Measurements from ENCODE around the gene PHF24.
"Not testable (repeated sequence)": the region's sequence is repeated elsewhere in the genome, so short reads cannot be mapped to it uniquely, and the experiment has no call there.

PHF24 gene

GRCh38 chr9:34998266-34998665 is 40.2 kb downstream of the PHF24 start:
- DNase-seq: no peak

GRCh38 chr9:34999576-34999975 is 41.5 kb downstream of the PHF24 start:
- DNase-seq: no peak

- no peak for DNase-seq
Observed at GRCh38 chr9:35000535-35001284, 42.6 kb downstream of the PHF24 start.

- no peak for DNase-seq
Observed at GRCh38 chr9:35001285-35001677, 43.2 kb downstream of the PHF24 start.

GRCh38 chr9:35001803-35002502 is 43.9 kb downstream of the PHF24 start:
- no peak for DNase-seq

GRCh38 chr9:35002623-35003022 is 44.5 kb downstream of the PHF24 start:
- no peak for DNase-seq

GRCh38 chr9:35004299-35004698 is 46.2 kb downstream of the PHF24 start:
- DNase-seq: not testable (repeated sequence)

DNA sequence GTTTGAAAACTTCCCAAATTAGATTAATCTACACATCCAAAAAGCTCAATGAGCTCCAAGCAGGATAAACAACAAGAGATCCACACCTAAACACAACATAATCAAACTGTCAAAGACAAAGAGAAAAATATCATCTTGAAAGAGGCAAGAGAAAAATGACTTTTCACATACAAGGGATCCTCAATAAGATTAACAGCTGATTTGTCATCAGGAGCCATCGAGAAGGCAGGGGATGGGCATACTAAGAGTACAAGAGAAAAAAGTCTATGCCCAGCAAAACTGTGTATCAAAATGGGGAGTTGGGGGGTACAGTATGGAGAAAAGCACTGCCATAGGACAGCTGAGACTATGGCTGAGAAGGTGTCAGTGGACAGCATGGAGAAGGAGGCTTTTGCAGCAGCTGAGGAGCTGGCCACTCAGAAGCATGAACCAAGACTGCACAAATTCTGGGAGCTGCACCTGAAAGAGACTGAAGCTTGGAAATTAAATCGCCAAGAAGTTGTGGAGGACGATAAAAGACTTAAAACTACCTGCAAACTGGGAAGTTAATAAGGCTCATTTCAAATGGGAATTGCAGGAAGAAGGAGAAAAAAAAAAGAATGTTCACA is 52.4 kb downstream of the PHF24 start:
- DNase-seq: no peak

GRCh38 chr9:35014517-35014916 is 56.4 kb downstream of the PHF24 start:
- DNase-seq: no peak

DNA sequence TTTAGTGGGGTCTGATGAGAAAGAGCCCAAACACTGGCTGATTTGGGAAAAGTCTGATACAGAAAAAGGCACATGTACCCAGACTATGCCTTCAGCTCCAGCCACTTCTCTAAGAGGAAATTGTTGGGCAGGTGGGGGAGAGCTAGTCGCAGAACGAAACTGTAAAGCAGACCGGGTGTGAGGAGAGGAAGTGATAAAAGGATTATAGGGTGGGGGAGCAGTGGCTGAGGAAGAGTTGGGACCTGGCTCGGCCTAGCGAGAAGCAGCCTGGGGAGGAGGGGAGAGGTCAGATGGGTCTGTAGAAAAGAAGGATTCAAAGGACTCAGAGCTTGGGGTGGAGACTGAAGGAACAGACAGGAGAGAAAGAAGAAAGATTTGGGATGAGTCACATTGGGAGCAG is 65.4 kb downstream of the PHF24 start:
- DNase-seq: not testable (repeated sequence)

- no peak for DNase-seq
Observed at GRCh38 chr9:35026671-35027070, 68.6 kb downstream of the PHF24 start.

GRCh38 chr9:35027374-35027773 is 69.3 kb downstream of the PHF24 start:
- DNase-seq: no peak

GRCh38 chr9:35027860-35028259 is 69.8 kb downstream of the PHF24 start:
- no peak for DNase-seq

DNA sequence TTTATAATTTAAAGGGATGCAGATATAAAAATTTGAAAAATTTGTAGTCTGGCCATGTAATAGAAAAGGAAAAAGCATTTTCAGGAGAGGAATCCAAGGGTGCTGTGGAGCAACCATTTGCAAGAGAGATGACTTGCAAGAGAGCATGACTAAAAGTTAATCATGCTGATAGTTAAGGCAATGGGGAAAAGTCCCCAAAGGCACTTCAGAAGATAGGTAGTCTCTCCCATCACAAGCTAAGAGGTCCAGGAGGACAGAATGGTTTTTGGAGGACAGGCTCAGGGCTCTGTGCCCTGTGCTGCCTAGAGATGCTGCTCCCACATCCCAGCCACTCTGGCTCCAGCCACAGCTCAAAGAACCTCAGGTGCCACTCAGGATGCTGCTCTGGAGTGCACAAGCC is 70.3 kb downstream of the PHF24 start:
- no peak for DNase-seq

GRCh38 chr9:35029241-35029640 is 71.2 kb downstream of the PHF24 start:
- DNase-seq: no peak

DNA sequence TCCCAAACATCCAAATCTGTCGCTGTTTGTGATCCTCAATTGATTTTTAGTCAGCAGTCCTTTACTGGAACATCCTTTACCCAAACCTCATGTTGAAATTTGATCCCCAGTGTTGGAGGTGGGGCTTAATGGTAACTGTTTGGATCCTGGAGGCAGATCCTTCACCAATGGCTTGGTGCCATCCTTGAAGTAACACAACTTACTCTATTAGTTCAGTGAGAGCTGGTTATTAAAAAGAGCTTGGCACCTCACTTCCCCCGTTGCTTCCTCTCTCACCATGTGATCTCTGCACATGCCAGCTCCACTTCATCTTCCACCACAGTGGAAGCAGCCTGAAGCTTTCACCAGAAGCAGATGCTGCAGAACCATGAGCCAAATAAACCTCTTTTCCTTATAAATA is 71.8 kb downstream of the PHF24 start:
- DNase-seq: no peak
